Measurements from ENCODE around the gene AP4M1. TPM values are rescaled to one million over a fixed set of nuclear protein-coding genes. Genes with fewer than 3 reads are reported as not detected.

Gene AP4M1
- total RNA-seq, 2 donors from 2014 or later = 18.0 to 27.2 TPM

DNA sequence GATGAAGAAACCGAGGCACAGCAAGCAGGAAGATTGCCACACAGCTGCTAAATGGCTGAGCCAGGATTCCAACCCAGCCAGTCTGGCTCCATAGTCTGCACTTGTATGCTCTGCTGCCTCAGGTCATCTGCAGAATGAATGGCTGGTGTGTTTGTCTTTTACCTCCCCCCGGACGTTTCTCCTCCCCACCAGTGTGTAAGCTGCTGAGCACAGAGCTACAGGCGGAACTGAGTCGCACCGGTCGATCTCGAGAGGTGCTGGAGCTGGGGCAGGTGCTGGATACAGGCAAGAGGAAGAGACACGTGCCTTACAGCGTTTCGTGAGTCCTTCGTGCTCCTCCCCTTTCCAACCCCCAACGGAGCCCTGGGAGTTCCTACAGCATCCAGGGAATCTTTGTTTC lies 20.6 kb downstream of the AP4M1 start:
- DNase-seq (ENCODE audit: low spot score) = no peak
- H3K27ac ChIP-seq = no peak overlapping the region
- 49% methylated on average over 13 of the region's 13 CpGs for WGBS
- TF ChIP-seq POLR2A (IDR thresholded peaks at IDR 0.05) (no peak), POLR2AphosphoS5 (IDR thresholded peaks at IDR 0.05) (no peak)
- TF ChIP-seq, protein P1, sequence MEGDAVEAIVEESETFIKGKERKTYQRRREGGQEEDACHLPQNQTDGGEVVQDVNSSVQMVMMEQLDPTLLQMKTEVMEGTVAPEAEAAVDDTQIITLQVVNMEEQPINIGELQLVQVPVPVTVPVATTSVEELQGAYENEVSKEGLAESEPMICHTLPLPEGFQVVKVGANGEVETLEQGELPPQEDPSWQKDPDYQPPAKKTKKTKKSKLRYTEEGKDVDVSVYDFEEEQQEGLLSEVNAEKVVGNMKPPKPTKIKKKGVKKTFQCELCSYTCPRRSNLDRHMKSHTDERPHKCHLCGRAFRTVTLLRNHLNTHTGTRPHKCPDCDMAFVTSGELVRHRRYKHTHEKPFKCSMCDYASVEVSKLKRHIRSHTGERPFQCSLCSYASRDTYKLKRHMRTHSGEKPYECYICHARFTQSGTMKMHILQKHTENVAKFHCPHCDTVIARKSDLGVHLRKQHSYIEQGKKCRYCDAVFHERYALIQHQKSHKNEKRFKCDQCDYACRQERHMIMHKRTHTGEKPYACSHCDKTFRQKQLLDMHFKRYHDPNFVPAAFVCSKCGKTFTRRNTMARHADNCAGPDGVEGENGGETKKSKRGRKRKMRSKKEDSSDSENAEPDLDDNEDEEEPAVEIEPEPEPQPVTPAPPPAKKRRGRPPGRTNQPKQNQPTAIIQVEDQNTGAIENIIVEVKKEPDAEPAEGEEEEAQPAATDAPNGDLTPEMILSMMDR (IDR thresholded peaks at IDR 0.05) = no peak
- intact Hi-C loops (cut with DNase I) = loop anchor here (10.0 kb wide), 2 partner anchors 127 to 223 kb away; no protein-coding TSS in a partner anchor
- H3K36me3 ChIP-seq = no peaks in the 10 kb centered on the region
- no peaks in the 10 kb centered on the region for H3K27me3 ChIP-seq (replicated peaks; ENCODE audit: insufficient read depth)
- no peak overlapping the region for H3K4me3 ChIP-seq
- no peaks in the 10 kb centered on the region for H3K9me3 ChIP-seq
- H3K4me1 ChIP-seq (replicated peaks) = peaks cover 6% of the 10 kb centered on the region

DNA sequence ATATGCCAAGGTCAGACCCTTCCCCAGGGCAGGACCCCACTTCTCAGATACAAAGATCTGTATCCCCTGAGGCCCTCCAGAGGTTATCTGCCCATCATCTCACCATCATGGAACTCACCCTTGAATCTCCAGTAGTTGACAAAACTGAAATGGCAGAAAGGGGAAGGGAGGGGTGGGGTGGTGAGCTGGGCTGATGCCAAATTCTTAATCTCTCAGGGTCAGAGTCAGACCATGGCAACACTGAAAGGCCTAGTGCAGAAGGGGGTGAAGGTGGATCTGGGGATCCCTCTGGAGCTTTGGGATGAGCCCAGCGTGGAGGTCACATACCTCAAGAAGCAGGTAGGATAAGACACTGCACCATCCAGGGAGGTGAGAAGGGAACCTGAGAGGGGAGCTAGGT lies 21.1 kb downstream of the AP4M1 start:
- no peak for DNase-seq (ENCODE audit: low spot score)
- 90% methylated on average over 1 of the region's 1 CpG for WGBS
- no peaks in the 10 kb centered on the region for H3K9me3 ChIP-seq
- TF ChIP-seq, protein P1 (IDR thresholded peaks at IDR 0.05) = no peak
- TF ChIP-seq POLR2AphosphoS5 (IDR thresholded peaks at IDR 0.05) (no peak), POLR2A (IDR thresholded peaks at IDR 0.05) (no peak)
- H3K4me3 ChIP-seq = no peak overlapping the region
- no peaks in the 10 kb centered on the region for H3K27me3 ChIP-seq (replicated peaks; ENCODE audit: insufficient read depth)
- H3K36me3 ChIP-seq = no peaks in the 10 kb centered on the region
- H3K27ac ChIP-seq = no peak overlapping the region
- intact Hi-C loops (cut with DNase I) = loop anchor here (10.0 kb wide), 2 partner anchors 128 to 222 kb away; no protein-coding TSS in a partner anchor
- H3K4me1 ChIP-seq (replicated peaks) = peaks cover 6% of the 10 kb centered on the region

DNA sequence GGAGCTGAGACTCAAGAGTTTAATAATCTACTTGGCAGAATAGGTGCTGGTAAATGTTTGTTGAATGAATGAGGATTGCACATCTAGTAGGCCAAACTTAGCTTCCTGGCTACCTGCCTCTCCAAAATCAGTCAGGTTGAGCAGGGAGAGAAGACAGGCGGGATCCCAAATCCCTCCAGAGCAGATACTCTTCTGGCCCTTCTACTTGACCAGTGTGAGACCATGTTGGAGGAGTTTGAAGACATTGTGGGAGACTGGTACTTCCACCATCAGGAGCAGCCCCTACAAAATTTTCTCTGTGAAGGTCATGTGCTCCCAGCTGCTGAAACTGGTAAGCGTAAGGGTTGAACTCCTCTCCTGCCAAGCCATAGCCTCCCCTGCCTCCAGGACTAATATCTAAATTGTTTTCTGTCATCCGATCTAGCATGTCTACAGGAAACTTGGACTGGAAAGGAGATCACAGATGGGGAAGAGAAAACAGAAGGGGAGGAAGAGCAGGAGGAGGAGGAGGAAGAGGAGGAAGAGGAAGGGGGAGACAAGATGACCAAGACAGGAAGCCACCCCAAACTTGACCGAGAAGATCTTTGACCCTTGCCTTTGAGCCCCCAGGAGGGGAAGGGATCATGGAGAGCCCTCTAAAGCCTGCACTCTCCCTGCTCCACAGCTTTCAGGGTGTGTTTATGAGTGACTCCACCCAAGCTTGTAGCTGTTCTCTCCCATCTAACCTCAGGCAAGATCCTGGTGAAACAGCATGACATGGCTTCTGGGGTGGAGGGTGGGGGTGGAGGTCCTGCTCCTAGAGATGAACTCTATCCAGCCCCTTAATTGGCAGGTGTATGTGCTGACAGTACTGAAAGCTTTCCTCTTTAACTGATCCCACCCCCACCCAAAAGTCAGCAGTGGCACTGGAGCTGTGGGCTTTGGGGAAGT lies 23.1 kb downstream of the AP4M1 start:
- Histone ChIP-seq H3K4me3 (no peak overlapping the region), H3K36me3 (no peaks in the 10 kb centered on the region), H3K27ac (no peak overlapping the region), H3K4me1 (replicated peaks) (peaks cover 6% of the 10 kb centered on the region), H3K9me3 (no peaks in the 10 kb centered on the region), H3K27me3 (replicated peaks; ENCODE audit: insufficient read depth) (no peaks in the 10 kb centered on the region)
- 79% methylated on average over 4 of the region's 4 CpGs for WGBS
- TF ChIP-seq POLR2A (IDR thresholded peaks at IDR 0.05) (no peak), POLR2AphosphoS5 (IDR thresholded peaks at IDR 0.05) (no peak)
- TF ChIP-seq, protein P1 (IDR thresholded peaks at IDR 0.05) = no peak
- no peak for DNase-seq (ENCODE audit: low spot score)
- intact Hi-C loops (cut with DNase I) = loop anchor here (5.0 to 10.0 kb wide), 3 partner anchors 37 to 220 kb away; partner anchors contain the start of gene COPS6

DNA sequence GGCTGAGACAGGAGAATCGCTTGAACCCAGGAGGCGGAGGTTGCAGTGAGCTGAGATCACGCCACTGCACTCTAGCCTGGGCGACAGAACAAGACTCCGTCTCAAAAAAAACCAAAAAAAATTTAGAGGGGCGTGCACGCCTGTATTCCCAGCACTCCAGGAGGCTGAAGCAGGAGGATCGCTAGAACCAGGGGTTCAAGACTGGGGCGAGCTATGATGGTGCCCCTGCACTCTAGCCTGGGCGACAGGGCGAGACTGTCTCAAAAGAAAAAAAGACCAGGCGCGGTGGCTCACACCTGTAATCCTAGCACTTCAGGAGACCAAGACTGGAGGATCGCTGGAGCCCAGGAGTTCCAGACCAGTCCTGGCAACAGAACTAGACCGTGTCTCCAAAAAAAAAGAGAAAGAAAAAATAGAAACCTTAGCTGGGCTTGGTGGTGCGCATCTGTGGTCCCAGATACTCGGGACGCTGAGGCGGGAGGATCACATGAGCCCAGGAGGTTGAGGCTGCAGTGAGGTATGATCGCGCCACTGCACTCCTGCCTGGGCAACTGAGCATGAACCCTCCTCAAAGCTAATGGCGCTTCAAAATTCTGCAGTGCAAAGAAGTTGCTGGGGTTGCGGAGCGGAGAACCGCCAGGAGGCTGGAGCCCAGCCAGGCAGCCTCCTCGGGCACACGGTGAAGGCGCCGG lies 24.9 kb downstream of the AP4M1 start:
- H3K4me1 ChIP-seq (replicated peaks) = no peaks in the 10 kb centered on the region
- 13% methylated on average over 22 of the region's 29 CpGs for WGBS
- intact Hi-C loops (cut with DNase I) = loop anchor here (5.0 to 10.0 kb wide), 3 partner anchors 39 to 218 kb away; partner anchors contain the start of gene COPS6

More for the DNA sequence above, 24.9 kb downstream of the AP4M1 start:
- H3K9me3 ChIP-seq = no peaks in the 10 kb centered on the region
- H3K27ac ChIP-seq = peak overlapping the region; percentile 96 to 98
- H3K27me3 ChIP-seq (replicated peaks; ENCODE audit: insufficient read depth) = no peaks in the 10 kb centered on the region
- H3K36me3 ChIP-seq = no peaks in the 10 kb centered on the region
- TF ChIP-seq POLR2AphosphoS5 (IDR thresholded peaks at IDR 0.05) = no peak
- TF ChIP-seq, protein P1 (IDR thresholded peaks at IDR 0.05) = peak in 1 of 4 experiments; percentile 24
- H3K4me3 ChIP-seq = peak overlapping the region; percentile 76 to 86
- no peak for DNase-seq (ENCODE audit: low spot score)
